Vagina (tissue), 2 donors: ENCODE measurements around the gene CDK2AP2.

ENCODE experiments used
- POLR2A ChIP-seq, 2 donors: fragments of 450-650 bp; IDR thresholded peaks; one replicate each; pipeline ENCODE4 v1.6.1; 2017; ENCODE audit warnings: antibody characterized with exemption in 2 of 2, mild to moderate bottlenecking in 2 of 2, moderate library complexity in 2 of 2
- POLR2AphosphoS5 ChIP-seq, 2 donors: sonication (generic); formaldehyde crosslinking; IDR thresholded peaks; one replicate each; pipeline ENCODE4 v1.9.0; 2017; ENCODE audit warnings: antibody characterized with exemption in 2 of 2, mild to moderate bottlenecking in 2 of 2, low read depth in 1 of 2; ENCODE audit not compliant: insufficient read depth in 1 of 2
- TF ChIP-seq, protein P1 (sequence below), 3 experiments: fragments of 450-650 bp in 2 of 3; fragments of 200-600 bp in 1 of 3; sonication (generic) in 1 of 3; IDR thresholded peaks; one replicate each; pipeline ENCODE4 v1.5.1; 2017 to 2019; ENCODE audit warnings: antibody characterized with exemption in 3 of 3, mild to moderate bottlenecking in 2 of 3, moderate library complexity in 2 of 3

GRCh38 chr11:67463680-67464410 is 44.1 kb downstream of the CDK2AP2 start:
- TF ChIP-seq POLR2A (IDR thresholded peaks at IDR 0.05) (no peak), POLR2AphosphoS5 (IDR thresholded peaks at IDR 0.05; ENCODE audit: insufficient read depth in 1 of 2, low read depth in 1 of 2) (peak; percentile 58 to 64)
- TF ChIP-seq, protein P1, sequence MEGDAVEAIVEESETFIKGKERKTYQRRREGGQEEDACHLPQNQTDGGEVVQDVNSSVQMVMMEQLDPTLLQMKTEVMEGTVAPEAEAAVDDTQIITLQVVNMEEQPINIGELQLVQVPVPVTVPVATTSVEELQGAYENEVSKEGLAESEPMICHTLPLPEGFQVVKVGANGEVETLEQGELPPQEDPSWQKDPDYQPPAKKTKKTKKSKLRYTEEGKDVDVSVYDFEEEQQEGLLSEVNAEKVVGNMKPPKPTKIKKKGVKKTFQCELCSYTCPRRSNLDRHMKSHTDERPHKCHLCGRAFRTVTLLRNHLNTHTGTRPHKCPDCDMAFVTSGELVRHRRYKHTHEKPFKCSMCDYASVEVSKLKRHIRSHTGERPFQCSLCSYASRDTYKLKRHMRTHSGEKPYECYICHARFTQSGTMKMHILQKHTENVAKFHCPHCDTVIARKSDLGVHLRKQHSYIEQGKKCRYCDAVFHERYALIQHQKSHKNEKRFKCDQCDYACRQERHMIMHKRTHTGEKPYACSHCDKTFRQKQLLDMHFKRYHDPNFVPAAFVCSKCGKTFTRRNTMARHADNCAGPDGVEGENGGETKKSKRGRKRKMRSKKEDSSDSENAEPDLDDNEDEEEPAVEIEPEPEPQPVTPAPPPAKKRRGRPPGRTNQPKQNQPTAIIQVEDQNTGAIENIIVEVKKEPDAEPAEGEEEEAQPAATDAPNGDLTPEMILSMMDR (IDR thresholded peaks at IDR 0.05): no peak
